ENCODE measurements around the gene NELL2. TPM values are rescaled to one million over a fixed set of nuclear protein-coding genes. Genes with fewer than 3 reads are reported as not detected.

NELL2 gene
- total RNA-seq, 2 donors from 2014 or later, result 0.63 to 6.0 TPM

GRCh38 chr12:44673811-44674210 lies 202.3 kb downstream of the NELL2 start:
- no peak for DNase-seq (ENCODE audit: low spot score)
- Histone ChIP-seq H3K27ac (no peak overlapping the region), H3K27me3 (replicated peaks; ENCODE audit: insufficient read depth) (no peaks in the 10 kb centered on the region), H3K9me3 (no peaks in the 10 kb centered on the region), H3K4me1 (ENCODE audit: control insufficient read depth in 1 of 2, low read depth in 2 of 2) (no peaks in the 10 kb centered on the region), H3K36me3 (no peaks in the 10 kb centered on the region), H3K4me3 (no peak overlapping the region)
- no peak for TF ChIP-seq CTCF (IDR thresholded peaks at IDR 0.05)
- no peak for ATAC-seq (ENCODE audit: insufficient number of reproducible peaks, low FRiP score, low read depth)

- Histone ChIP-seq H3K9me3 (no peaks in the 10 kb centered on the region), H3K36me3 (no peaks in the 10 kb centered on the region), H3K27me3 (replicated peaks; ENCODE audit: insufficient read depth) (no peaks in the 10 kb centered on the region), H3K27ac (no peak overlapping the region), H3K4me3 (no peak overlapping the region), H3K4me1 (ENCODE audit: control insufficient read depth in 1 of 2, low read depth in 2 of 2) (no peaks in the 10 kb centered on the region)
- no peak for DNase-seq (ENCODE audit: low spot score)
- TF ChIP-seq CTCF (IDR thresholded peaks at IDR 0.05), result no peak
- ATAC-seq (ENCODE audit: insufficient number of reproducible peaks, low FRiP score, low read depth), result no peak
Measured at GRCh38 chr12:44672042-44672441, 204.1 kb downstream of the NELL2 start.

- ATAC-seq (ENCODE audit: insufficient number of reproducible peaks, low FRiP score, low read depth) (no peak), DNase-seq (ENCODE audit: low spot score) (no peak)
- Histone ChIP-seq H3K27ac (no peak overlapping the region), H3K27me3 (replicated peaks; ENCODE audit: insufficient read depth) (no peaks in the 10 kb centered on the region), H3K4me3 (no peak overlapping the region), H3K4me1 (ENCODE audit: control insufficient read depth in 1 of 2, low read depth in 2 of 2) (no peaks in the 10 kb centered on the region), H3K9me3 (no peaks in the 10 kb centered on the region), H3K36me3 (no peaks in the 10 kb centered on the region)
- no peak for TF ChIP-seq CTCF (IDR thresholded peaks at IDR 0.05)
Measured at GRCh38 chr12:44668443-44668842, 207.7 kb downstream of the NELL2 start.

- no peaks in the 10 kb centered on the region for H3K27me3 ChIP-seq (replicated peaks; ENCODE audit: insufficient read depth)
- TF ChIP-seq CTCF (IDR thresholded peaks at IDR 0.05), result no peak
- H3K4me3 ChIP-seq, result no peak overlapping the region
- DNase-seq (ENCODE audit: low spot score) (no peak), ATAC-seq (ENCODE audit: insufficient number of reproducible peaks, low FRiP score, low read depth) (no peak)
- no peaks in the 10 kb centered on the region for H3K36me3 ChIP-seq
- no peak overlapping the region for H3K27ac ChIP-seq
- no peaks in the 10 kb centered on the region for H3K4me1 ChIP-seq (ENCODE audit: control insufficient read depth in 1 of 2, low read depth in 2 of 2)
- H3K9me3 ChIP-seq, result no peaks in the 10 kb centered on the region
Measured at GRCh38 chr12:44667461-44667860, 208.7 kb downstream of the NELL2 start.

- DNase-seq (ENCODE audit: low spot score), result no peak
- Histone ChIP-seq H3K27ac (no peak overlapping the region), H3K27me3 (replicated peaks; ENCODE audit: insufficient read depth) (no peaks in the 10 kb centered on the region), H3K36me3 (no peaks in the 10 kb centered on the region), H3K4me3 (no peak overlapping the region), H3K4me1 (ENCODE audit: control insufficient read depth in 1 of 2, low read depth in 2 of 2) (no peaks in the 10 kb centered on the region), H3K9me3 (no peaks in the 10 kb centered on the region)
- no peak for ATAC-seq (ENCODE audit: insufficient number of reproducible peaks, low FRiP score, low read depth)
- no peak for TF ChIP-seq CTCF (IDR thresholded peaks at IDR 0.05)
Measured at GRCh38 chr12:44663291-44663690, 212.8 kb downstream of the NELL2 start.
